HepG2 (cell line): ENCODE results near the gene VAV2. TPM values are rescaled to one million over a fixed set of nuclear protein-coding genes. Genes with fewer than 3 reads are reported as not detected.

Experiments
- ATAC-seq: fragments of 200-7000 bp; cut with Tn5 transposase; 3 replicates; pipeline ENCODE4 v1.9.1; 2020; ENCODE audit warnings: mild to moderate bottlenecking, moderate library complexity
- BruUV-seq: library from RNA; stranded (reverse); fragments of 400-500 nt; replicated peaks from 2 replicates; lab custom pipeline; 2021; lab: Mats Ljungman, UMichigan
- CTCF ChIA-PET: fragments of 300-600 bp; formaldehyde crosslinking; extraction: SDS; loops from one replicate; lab custom pipeline; 2021; ENCODE audit warnings: low total read pairs, inconsistent platforms, low intra/inter-chr PET ratio; lab: Yijun Ruan, JAX
- POLR2A ChIA-PET: fragments of 350-600 bp; sonication (Branson Sonifier 250); formaldehyde crosslinking; loops from one replicate; lab custom pipeline; 2020; ENCODE audit warnings: antibody characterized with exemption, inconsistent platforms; lab: Yijun Ruan, JAX
- DNase-seq: peaks from one replicate; pipeline ENCODE4 v3.0.0-alpha.2; 2015; ENCODE audit warnings: low spot score
- FAIRE-seq: peaks from 3 replicates; lab custom pipeline; 2011; peaks lifted over from hg19 to GRCh38; lab: Jason Lieb, UNC
- H2AFZ ChIP-seq: one replicate; pipeline ENCODE4 v1.6.1; 2011; ENCODE audit warnings: low read length, inconsistent platforms
- H3K27ac ChIP-seq: fragments of 300-600 bp; 3 replicates; pipeline ENCODE4 v1.8.0; 2011; ENCODE audit warnings: mixed run types, mild to moderate bottlenecking, mixed read lengths, low read length, inconsistent platforms; ENCODE audit not compliant: insufficient read depth; ENCODE audit errors: extremely low read length
- H3K27me3 ChIP-seq, 2 experiments: fragments of 200-600 bp in 1 of 2; 2 replicates in 1 of 2; 3 replicates in 1 of 2; pipeline versions ENCODE4 v1.6.0 to v1.8.0; 2011; ENCODE audit warnings: low read length in 2 of 2, mild to moderate bottlenecking in 2 of 2, moderate library complexity in 2 of 2, inconsistent platforms in 1 of 2; ENCODE audit not compliant: insufficient read depth in 2 of 2, control insufficient read depth in 1 of 2
- H3K36me3 ChIP-seq, 2 experiments: fragments of 200-600 bp in 1 of 2; replicated peaks in 1 of 2; 2 replicates in 1 of 2; 3 replicates in 1 of 2; pipeline versions ENCODE4 v1.5.1 to v1.8.0; 2011; ENCODE audit warnings: low read length in 2 of 2, inconsistent platforms in 1 of 2; ENCODE audit not compliant: insufficient read depth in 2 of 2, control insufficient read depth in 1 of 2
- H3K4me1 ChIP-seq: 2 replicates; pipeline ENCODE4 v1.5.1; 2012; ENCODE audit warnings: low read length, inconsistent platforms; ENCODE audit not compliant: insufficient read depth
- H3K4me2 ChIP-seq: 2 replicates; pipeline ENCODE4 v1.6.0; 2011; ENCODE audit warnings: low read depth, low read length, inconsistent platforms
- H3K4me3 ChIP-seq, 3 experiments: fragments of 200-600 bp in 1 of 3; sonication (generic), shearing (Covaris generic) in 1 of 3; replicated peaks in 1 of 3; 2 replicates each; pipeline ENCODE4 v1.5.1; 2011 to 2016; ENCODE audit warnings: low read length in 3 of 3, inconsistent platforms in 2 of 3, low read depth in 2 of 3, mild to moderate bottlenecking in 2 of 3, control low read depth in 1 of 3, mixed read lengths in 1 of 3; ENCODE audit not compliant: insufficient read depth in 1 of 3
- H3K79me2 ChIP-seq: one replicate; pipeline ENCODE4 v1.6.1; 2011; ENCODE audit warnings: low read length, inconsistent platforms; ENCODE audit not compliant: insufficient read depth
- H3K9ac ChIP-seq: 2 replicates; pipeline ENCODE4 v1.6.0; 2011; ENCODE audit warnings: mild to moderate bottlenecking, low read depth, low read length, inconsistent platforms; ENCODE audit not compliant: insufficient read depth
- H3K9me3 ChIP-seq: 2 replicates; pipeline ENCODE4 v1.5.1; 2012; ENCODE audit warnings: mild to moderate bottlenecking, low read length
- H4K20me1 ChIP-seq: 2 replicates; pipeline ENCODE4 v1.6.0; 2011; ENCODE audit warnings: inconsistent platforms, mild to moderate bottlenecking, low read length, moderate library complexity; ENCODE audit not compliant: insufficient read depth
- ASH2L ChIP-seq: fragments of 300-600, 200-600 bp; sonication (generic); IDR thresholded peaks from 2 replicates; pipeline ENCODE4 v1.7.0; 2017; ENCODE audit warnings: low read depth, mild to moderate bottlenecking, moderate library complexity, mixed read lengths, low read length; ENCODE audit not compliant: insufficient read length
- CHCHD3 ChIP-seq: sonication (generic); formaldehyde crosslinking; IDR thresholded peaks from 2 replicates; pipeline ENCODE4 v1.8.0; 2022; ENCODE audit warnings: mild to moderate bottlenecking, missing genetic modification reagents, moderate library complexity
- DNMT1 ChIP-seq: sonication (generic); formaldehyde crosslinking; IDR thresholded peaks from 2 replicates; pipeline ENCODE4 v1.5.1; 2020; ENCODE audit warnings: mild to moderate bottlenecking, missing genetic modification reagents
- FOSL1 ChIP-seq: sonication (generic); formaldehyde crosslinking; IDR thresholded peaks from 2 replicates; pipeline ENCODE4 v1.9.0; 2021; ENCODE audit warnings: missing genetic modification reagents, borderline replicate concordance
- KDM2A ChIP-seq: sonication (generic); formaldehyde crosslinking; IDR thresholded peaks from 2 replicates; pipeline ENCODE4 v1.4.0; 2020; ENCODE audit warnings: low read depth, missing genetic modification reagents, borderline replicate concordance
- POLR2G ChIP-seq: fragments of 200-400 bp; formaldehyde crosslinking; IDR thresholded peaks from 2 replicates; pipeline ENCODE4 v1.6.1; 2018; ENCODE audit warnings: mild to moderate bottlenecking, low read depth, low read length, moderate library complexity
- ZNF350 ChIP-seq: sonication (generic); formaldehyde crosslinking; IDR thresholded peaks from 2 replicates; pipeline ENCODE4 v1.4.0; 2020; ENCODE audit warnings: mild to moderate bottlenecking, low read depth, missing genetic modification reagents, borderline replicate concordance
- ZNF605 ChIP-seq: sonication (generic); formaldehyde crosslinking; IDR thresholded peaks from 2 replicates; pipeline ENCODE4 v1.8.0; 2022; ENCODE audit warnings: mild to moderate bottlenecking, missing genetic modification reagents
- WGBS: methylation state at CpG from one replicate; pipeline ENCODE4 v1.1.6; 2017; ENCODE audit warnings: low lambda C conversion rate; 5-methylcytosine and 5-hydroxymethylcytosine counted together
- in situ Hi-C: cut with HindIII; loops from 2 replicates; pipeline ENCODE4 v1.10.0; 2017; ENCODE audit warnings: low pct_unique_long_range_greater_than_20kb; ENCODE audit not compliant: extremely low pct_ligation_motif_present
- intact Hi-C: fragments of 100-400 bp; cut with micrococcal nuclease; formaldehyde crosslinking; loops from one replicate; pipeline ENCODE4 v1.10.0; 2022; ENCODE audit not compliant: unreplicated experiment
- polyA plus RNA-seq, 8 experiments: library from polyadenylated mRNA; depleted of rRNA in 3 of 8; stranded (reverse) in 7 of 8; unstranded in 1 of 8; fragments of >200 nt; fragmentation: Illumina TruSeq in 4 of 8; extraction: Trizol in 4 of 8; gene quantifications; 2 replicates each; pipeline versions ENCODE4 v1.2.1 to v1.2.3, GENCODE V29; 2011 to 2016; ENCODE audit warnings: low read depth in 4 of 8, missing spikeins in 1 of 8, mixed read lengths in 1 of 8; ENCODE audit not compliant: insufficient read depth in 1 of 8
- total RNA-seq, 5 experiments: library from RNA; depleted of rRNA; stranded (reverse); fragments of >200 nt; fragmentation: Illumina TruSeq; extraction: Trizol; gene quantifications; 2 replicates each; pipeline ENCODE4 v1.2.3, GENCODE V29; 2016; ENCODE audit warnings: low read depth in 1 of 5

VAV2 gene
- total and polyA plus RNA-seq, 2 of the 13 experiments (the other 11 are each of a cell fraction or from before 2014, with no cell fraction given): 22.5 to 22.9 TPM

DNA sequence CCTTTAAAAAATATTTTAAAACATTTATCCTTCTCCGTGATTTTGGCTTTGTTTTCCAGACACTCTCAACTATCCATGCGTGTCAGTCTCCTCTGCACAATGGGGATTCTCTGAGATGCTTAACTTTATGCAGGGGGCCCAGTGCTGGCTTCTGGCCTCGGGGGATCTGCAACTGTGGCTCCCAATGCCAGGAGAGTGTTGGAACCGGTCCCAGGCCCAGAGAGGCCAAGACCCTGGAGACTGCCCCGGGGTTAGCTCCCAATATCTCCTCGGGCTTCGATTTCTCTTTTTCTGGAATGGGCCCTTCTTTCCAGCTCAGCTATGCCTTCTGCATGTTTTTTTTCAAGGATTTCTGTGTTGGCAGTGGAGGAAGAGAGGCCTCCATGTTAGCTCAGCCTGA, 233.9 kb downstream of the VAV2 start:
- no peak for ATAC-seq
- Histone ChIP-seq H3K4me3 (no peak overlapping the region), H3K36me3 (0 out of 5 replicates have a peak, but pooled peaks cover 0 to 8% of the 10 kb centered on the region in 2 experiments), H4K20me1 (no peaks in the 10 kb centered on the region), H3K27ac (peak overlapping the region; percentile 26), H3K9ac (no peak overlapping the region), H3K27me3 (no peaks in the 10 kb centered on the region), H3K79me2 (no peaks in the 10 kb centered on the region), H3K4me1 (peaks cover 35% of the 10 kb centered on the region), H3K4me2 (no peak overlapping the region), H3K9me3 (no peaks in the 10 kb centered on the region), H2AFZ (no peak overlapping the region)
- DNase-seq: no peak
- WGBS: 88% methylated on average over 7 of the region's 7 CpGs
- no peak for FAIRE-seq
- POLR2A ChIA-PET: interaction anchor here (1.9 kb wide), 1 partner anchor 20 kb away, joined by 5 read pairs; the partner anchor contains the start of gene SARDH
- in situ Hi-C loops (no loop called here), intact Hi-C loops (no loop called here)
- no TSS peak for BruUV-seq
- CTCF ChIA-PET: no interaction called here
- TF ChIP-seq ASH2L: no peak

- 93% methylated on average over 8 of the region's 9 CpGs for WGBS
- CTCF ChIA-PET: no interaction called here
Measured at GRCh38 chr9:133754688-133755227, 237.4 kb downstream of the VAV2 start.

More at GRCh38 chr9:133754688-133755227, 237.4 kb downstream of the VAV2 start:
- in situ Hi-C loops (no loop called here), intact Hi-C loops (no loop called here)
- FAIRE-seq (no peak), ATAC-seq (no peak), DNase-seq (no peak)
- Histone ChIP-seq H3K36me3 (no peaks in the 10 kb centered on the region), H3K4me2 (no peak overlapping the region), H3K4me1 (peaks cover 68% of the 10 kb centered on the region), H3K27me3 (no peaks in the 10 kb centered on the region), H3K79me2 (no peaks in the 10 kb centered on the region), H4K20me1 (no peaks in the 10 kb centered on the region), H2AFZ (no peak overlapping the region), H3K9ac (no peak overlapping the region), H3K27ac (no peak overlapping the region), H3K4me3 (no peak overlapping the region), H3K9me3 (no peaks in the 10 kb centered on the region)
- no TSS peak for BruUV-seq
- POLR2A ChIA-PET: interaction anchor here (5.9 kb wide), 1 partner anchor 16 kb away, joined by 53 read pairs; the partner anchor contains the start of gene SARDH
- no peak for TF ChIP-seq CHCHD3
- no peak for TF ChIP-seq ZNF605 (CRISPR knock-in tag)
- peak; percentile 46; the same call in 1 of the 2 replicates for TF ChIP-seq POLR2G
- no peak for TF ChIP-seq ZNF350
- no peak for TF ChIP-seq FOSL1 (CRISPR knock-in tag)
- TF ChIP-seq KDM2A (CRISPR knock-in tag): no peak
- no peak for TF ChIP-seq DNMT1 (CRISPR knock-in tag)
